Breast epithelium (tissue), 3 donors: ENCODE measurements around the gene PBRM1.

Experiments used
- CTCF ChIP-seq, 3 donors: fragments of 450-650 bp; IDR thresholded peaks; one replicate each; pipeline ENCODE4 v1.5.1; 2016 to 2017; ENCODE audit warnings: antibody characterized with exemption in 3 of 3, mild to moderate bottlenecking in 3 of 3, moderate library complexity in 3 of 3
- POLR2A ChIP-seq: fragments of 450-650 bp; IDR thresholded peaks from one replicate; pipeline ENCODE4 v1.6.1; 2016; ENCODE audit warnings: antibody characterized with exemption, mild to moderate bottlenecking, moderate library complexity

GRCh38 chr3:52690560-52690959 lies 4.8 kb upstream of the PBRM1 start:
- TF ChIP-seq CTCF (IDR thresholded peaks at IDR 0.05) = no peak
- no peak for TF ChIP-seq POLR2A
